Right lobe of liver (tissue), 6 donors: ENCODE measurements around the gene LYSMD4. TPM values are rescaled to one million over a fixed set of nuclear protein-coding genes. Genes with fewer than 3 reads are reported as not detected.
"Not testable (repeated sequence)": the region's sequence is repeated elsewhere in the genome, so short reads cannot be mapped to it uniquely, and the experiment has no call there.

Experiments used
- ATAC-seq, 4 donors: fragments of 200-7000 bp; cut with Tn5 transposase; one replicate each; pipeline ENCODE4 v1.9.1; 2020; ENCODE audit warnings: mild to moderate bottlenecking in 4 of 4, moderate library complexity in 4 of 4
- DNase-seq, 3 donors: peaks; one replicate each; pipeline ENCODE4 v3.0.0-alpha.2; 2020
- H3K27ac ChIP-seq, 3 donors: fragments of 200-600 bp; one replicate each; pipeline ENCODE4 v1.8.0; 2022
- H3K27me3 ChIP-seq, 2 donors: fragments of 200-600 bp; one replicate each; pipeline ENCODE4 v1.8.0; 2022
- H3K36me3 ChIP-seq, 4 donors: fragments of 200-600 bp; sonication (generic) in 1 of 4; one replicate each; pipeline versions ENCODE4 v1.5.1 to v1.8.0; 2017 to 2022; ENCODE audit warnings: control low read depth in 1 of 4
- H3K4me1 ChIP-seq, 4 donors: fragments of 200-600 bp; sonication (generic) in 1 of 4; one replicate each; pipeline versions ENCODE4 v1.5.1 to v1.8.0; 2017 to 2022; ENCODE audit warnings: control low read depth in 1 of 4
- H3K4me3 ChIP-seq, 3 donors: fragments of 200-600 bp; one replicate each; pipeline ENCODE4 v1.8.0; 2022
- H3K9me3 ChIP-seq, 4 donors: fragments of 200-600 bp; sonication (generic) in 1 of 4; one replicate each; pipeline versions ENCODE4 v1.5.1 to v1.8.0; 2017 to 2022; ENCODE audit warnings: control low read depth in 1 of 4
- CTCF ChIP-seq, 4 donors: fragments of 200-600 bp in 3 of 4; fragments of 450-650 bp in 1 of 4; IDR thresholded peaks; one replicate each; pipeline versions ENCODE4 v1.5.1 to v1.8.0; 2016 to 2022; ENCODE audit warnings: antibody characterized with exemption in 4 of 4, mild to moderate bottlenecking in 2 of 4
- POLR2A ChIP-seq: fragments of 450-650 bp; IDR thresholded peaks from one replicate; pipeline ENCODE4 v1.6.1; 2017; ENCODE audit warnings: antibody characterized with exemption, mild to moderate bottlenecking
- WGBS: methylation state at CpG from one replicate; pipeline ENCODE4 v1.1.6; 2018; ENCODE audit warnings: low coverage, low lambda C conversion rate; ENCODE audit not compliant: insufficient coverage; ENCODE audit errors: missing lambda C conversion rate; 5-methylcytosine and 5-hydroxymethylcytosine counted together
- intact Hi-C, 2 donors: fragments of 100-400 bp; cut with DNase I; formaldehyde crosslinking; loops; one replicate each; pipeline versions ENCODE4 v1.11.2 to v1.14.1; 2022
- long read RNA-seq: library from polyadenylated mRNA; unstranded; transcript quantifications from one replicate; pipeline ENCODE4 v2.0.0, GENCODE V29; 2019
- total RNA-seq, 6 experiments: library from RNA; depleted of rRNA in 2 of 6; stranded (reverse); fragments of >200 nt in 2 of 6; fragmentation: NEBNext Ultra II Directional in 3 of 6; extraction: Animal tissue kit (Norgen Biotek cat#: 25700) in 3 of 6; gene quantifications; one replicate each; pipeline versions ENCODE4 v1.1.0 to v1.2.4, GENCODE V29; 2016 to 2023
- donor health status: DM: no; HTN: yes; CAD: no.
- donor health status: DM: no; HTN: no; CAD: no.
- donor health status: DM: no; HTN: no; CAD: no.
- donor health status: DM: no; HTN: yes; CAD: no.
- donor health status: DM: no; HTN: yes; CAD: no.

LYSMD4 gene
- total RNA-seq = 1 to 10 TPM; 2.8 to 7.0 (median 5.1) TPM
- long read RNA-seq, partial matches to known transcripts = 0 of 1 reads
- long read RNA-seq, other reads (novel, unspliced or antisense) = 0 of 1 reads

GRCh38 chr15:99733268-99734039 is at the start of gene LYSMD4:
LYSMD4 (minus strand) TSS chr15:99733437; CDS start chr15:99731999, 1,438 bp downstream.
- ATAC-seq (peak; percentile 97 to 99 (median 98)), DNase-seq (peak; percentile 99)
- no peak for TF ChIP-seq CTCF (IDR thresholded peaks at IDR 0.05)
- TF ChIP-seq POLR2A = peak; percentile 60
- H3K4me1 ChIP-seq = peaks cover 0 to 14% (median 4%) of the 10 kb centered on the region in 4 donors
- H3K27me3 ChIP-seq = no peaks in the 10 kb centered on the region
- H3K4me3 ChIP-seq = peak within 1 kb of the TSS; percentile 87 to 97 (median 96)
- intact Hi-C loops = no loop called here
- peaks cover 0 to 5% (median 0%) of the 10 kb centered on the region in 4 donors for H3K36me3 ChIP-seq
- no peaks in the 10 kb centered on the region for H3K9me3 ChIP-seq
- H3K27ac ChIP-seq = peak within 1 kb of the TSS; percentile 72 to 85 (median 73)
- WGBS = 46% methylated on average over 16 of the region's 69 CpGs

- peak in 1 of 4 donors; percentile 17 for ATAC-seq
- intact Hi-C loops, DNase-seq, H3K4me3 ChIP-seq, H3K36me3 ChIP-seq, H3K9me3 ChIP-seq, H3K4me1 ChIP-seq, H3K27ac ChIP-seq, H3K27me3 ChIP-seq: not testable (repeated sequence)
- 93% methylated on average over 2 of the region's 4 CpGs for WGBS
These were observed 48.8 kb upstream of the LYSMD4 start for GRCh38 chr15:99782029-99782428.

GRCh38 chr15:99777144-99777543 is 43.9 kb upstream of the LYSMD4 start:
- DNase-seq (no peak), ATAC-seq (no peak)
- Histone ChIP-seq H3K27me3 (no peaks in the 10 kb centered on the region), H3K36me3 (no peaks in the 10 kb centered on the region), H3K4me3 (no peak overlapping the region), H3K4me1 (no peaks in the 10 kb centered on the region), H3K27ac (no peak overlapping the region), H3K9me3 (no peaks in the 10 kb centered on the region)
- WGBS = 100% methylated on average over 1 of the region's 1 CpG
- intact Hi-C loops = no loop called here
- TF ChIP-seq POLR2A = no peak
- no peak for TF ChIP-seq CTCF (IDR thresholded peaks at IDR 0.05)

GRCh38 chr15:99764522-99764921 is 31.3 kb upstream of the LYSMD4 start:
- Histone ChIP-seq H3K4me3 (no peak overlapping the region), H3K9me3 (no peaks in the 10 kb centered on the region), H3K27me3 (no peaks in the 10 kb centered on the region), H3K36me3 (no peaks in the 10 kb centered on the region), H3K27ac (no peak overlapping the region), H3K4me1 (no peaks in the 10 kb centered on the region)
- no peak for TF ChIP-seq CTCF (IDR thresholded peaks at IDR 0.05)
- no peak for TF ChIP-seq POLR2A
- intact Hi-C loops = no loop called here
- DNase-seq = no peak
- 73% methylated on average over 3 of the region's 3 CpGs for WGBS
- no peak for ATAC-seq

GRCh38 chr15:99763827-99764226 is 30.6 kb upstream of the LYSMD4 start:
- H3K27me3 ChIP-seq = no peaks in the 10 kb centered on the region
- 67% methylated on average over 2 of the region's 2 CpGs for WGBS
- H3K36me3 ChIP-seq = no peaks in the 10 kb centered on the region
- DNase-seq (no peak), ATAC-seq (no peak)
- no peak overlapping the region for H3K27ac ChIP-seq
- TF ChIP-seq POLR2A = no peak
- no peak for TF ChIP-seq CTCF (IDR thresholded peaks at IDR 0.05)
- H3K9me3 ChIP-seq = no peaks in the 10 kb centered on the region
- no peaks in the 10 kb centered on the region for H3K4me1 ChIP-seq
- H3K4me3 ChIP-seq = no peak overlapping the region
- intact Hi-C loops = no loop called here
